Vagina (tissue), 2 donors: Measurements from ENCODE around the gene SMC3. TPM values are rescaled to one million over a fixed set of nuclear protein-coding genes. Genes with fewer than 3 reads are reported as not detected.
"Not testable (repeated sequence)": the region's sequence is repeated elsewhere in the genome, so short reads cannot be mapped to it uniquely, and the experiment has no call there.

Experiments used
- DNase-seq, 2 donors: peaks; one replicate each; pipeline ENCODE4 v3.0.0-alpha.2; 2017; ENCODE audit errors: extremely low spot score in 2 of 2
- H3K27ac ChIP-seq: fragments of 200-600 bp; sonication (generic); one replicate; pipeline ENCODE4 v1.5.1; 2019
- H3K27me3 ChIP-seq: fragments of 200-600 bp; sonication (generic); one replicate; pipeline ENCODE4 v1.5.1; 2019
- H3K36me3 ChIP-seq, 2 donors: fragments of 200-600 bp; sonication (generic); one replicate each; pipeline ENCODE4 v1.5.1; 2017 to 2019
- H3K4me1 ChIP-seq: fragments of 200-600 bp; sonication (generic); one replicate; pipeline ENCODE4 v1.5.1; 2019
- H3K4me3 ChIP-seq, 2 donors: fragments of 200-600 bp; sonication (generic); 1 replicate in 1 of 2; 2 replicates in 1 of 2; pipeline ENCODE4 v1.5.1; 2016 to 2019
- H3K9me3 ChIP-seq: fragments of 200-600 bp; sonication (generic); one replicate; pipeline ENCODE4 v1.5.1; 2019
- CTCF ChIP-seq, 3 experiments: fragments of 450-650 bp in 2 of 3; fragments of 200-600 bp in 1 of 3; sonication (generic) in 1 of 3; IDR thresholded peaks; one replicate each; pipeline ENCODE4 v1.5.1; 2017 to 2019; ENCODE audit warnings: antibody characterized with exemption in 3 of 3, mild to moderate bottlenecking in 2 of 3, moderate library complexity in 2 of 3
- POLR2A ChIP-seq, 2 donors: fragments of 450-650 bp; IDR thresholded peaks; one replicate each; pipeline ENCODE4 v1.6.1; 2017; ENCODE audit warnings: antibody characterized with exemption in 2 of 2, mild to moderate bottlenecking in 2 of 2, moderate library complexity in 2 of 2
- POLR2AphosphoS5 ChIP-seq, 2 donors: sonication (generic); formaldehyde crosslinking; IDR thresholded peaks; one replicate each; pipeline ENCODE4 v1.9.0; 2017; ENCODE audit warnings: antibody characterized with exemption in 2 of 2, mild to moderate bottlenecking in 2 of 2, low read depth in 1 of 2; ENCODE audit not compliant: insufficient read depth in 1 of 2
- intact Hi-C: fragments of 100-400 bp; cut with DNase I; formaldehyde crosslinking; loops from one replicate; pipeline ENCODE4 v1.15.1; 2023
- total RNA-seq: library from RNA; depleted of rRNA; stranded (reverse); fragments of >200 nt; gene quantifications from one replicate; pipeline ENCODE4 v1.2.3, GENCODE V29; 2016

SMC3 gene
- total RNA-seq, 1 donor from 2014 or later, result 27.5 TPM

- TF ChIP-seq CTCF (IDR thresholded peaks at IDR 0.05) (peak; percentile 39 to 55 (median 53)), POLR2AphosphoS5 (IDR thresholded peaks at IDR 0.05; ENCODE audit: insufficient read depth in 1 of 2, low read depth in 1 of 2) (no peak), POLR2A (IDR thresholded peaks at IDR 0.05) (no peak)
- no peaks in the 10 kb centered on the region for H3K4me1 ChIP-seq
- peaks cover 0 to 8% of the 10 kb centered on the region in 2 donors for H3K36me3 ChIP-seq
- H3K27ac ChIP-seq, result no peak overlapping the region
- intact Hi-C loops, result no loop called here
- no peak overlapping the region for H3K4me3 ChIP-seq
- H3K9me3 ChIP-seq, result no peaks in the 10 kb centered on the region
- no peaks in the 10 kb centered on the region for H3K27me3 ChIP-seq
- DNase-seq, result no peak
Observed at GRCh38 chr10:110610308-110610774, 42.8 kb downstream of the SMC3 start.

GRCh38 chr10:110610781-110611180 is 43.3 kb downstream of the SMC3 start:
- H3K4me3 ChIP-seq, DNase-seq, H3K4me1 ChIP-seq, intact Hi-C loops, H3K36me3 ChIP-seq, H3K27me3 ChIP-seq, H3K9me3 ChIP-seq, H3K27ac ChIP-seq: not testable (repeated sequence)

- no peaks in the 10 kb centered on the region for H3K9me3 ChIP-seq
- intact Hi-C loops, result no loop called here
Observed at GRCh38 chr10:110612087-110612486, 44.6 kb downstream of the SMC3 start.

GRCh38 chr10:110612629-110613028 is 45.1 kb downstream of the SMC3 start:
- intact Hi-C loops, result no loop called here
- DNase-seq, result no peak
- Histone ChIP-seq H3K27ac (no peak overlapping the region), H3K9me3 (no peaks in the 10 kb centered on the region), H3K27me3 (no peaks in the 10 kb centered on the region), H3K36me3 (no peaks in the 10 kb centered on the region), H3K4me3 (no peak overlapping the region), H3K4me1 (no peaks in the 10 kb centered on the region)
- TF ChIP-seq POLR2A (IDR thresholded peaks at IDR 0.05) (no peak), CTCF (IDR thresholded peaks at IDR 0.05) (no peak), POLR2AphosphoS5 (IDR thresholded peaks at IDR 0.05; ENCODE audit: insufficient read depth in 1 of 2, low read depth in 1 of 2) (no peak)

More at GRCh38 chr10:110612087-110612486, 44.6 kb downstream of the SMC3 start:
- TF ChIP-seq POLR2AphosphoS5 (IDR thresholded peaks at IDR 0.05; ENCODE audit: insufficient read depth in 1 of 2, low read depth in 1 of 2) (no peak), CTCF (IDR thresholded peaks at IDR 0.05) (no peak), POLR2A (IDR thresholded peaks at IDR 0.05) (no peak)
- no peak for DNase-seq
- no peak overlapping the region for H3K4me3 ChIP-seq
- no peaks in the 10 kb centered on the region for H3K27me3 ChIP-seq
- no peak overlapping the region for H3K27ac ChIP-seq
- no peaks in the 10 kb centered on the region for H3K4me1 ChIP-seq
- H3K36me3 ChIP-seq, result no peaks in the 10 kb centered on the region

- Histone ChIP-seq H3K4me1 (no peaks in the 10 kb centered on the region), H3K27me3 (no peaks in the 10 kb centered on the region), H3K36me3 (no peaks in the 10 kb centered on the region), H3K9me3 (no peaks in the 10 kb centered on the region), H3K27ac (no peak overlapping the region), H3K4me3 (no peak overlapping the region)
- no peak for DNase-seq
- intact Hi-C loops, result no loop called here
- TF ChIP-seq POLR2AphosphoS5 (IDR thresholded peaks at IDR 0.05; ENCODE audit: insufficient read depth in 1 of 2, low read depth in 1 of 2), result no peak
- TF ChIP-seq CTCF (IDR thresholded peaks at IDR 0.05), result no peak
- TF ChIP-seq POLR2A (IDR thresholded peaks at IDR 0.05), result no peak
Observed at GRCh38 chr10:110613341-110613995, 46.0 kb downstream of the SMC3 start.
